RKO (cell line): ENCODE results near the gene PEX6.
"Not testable (repeated sequence)": the region's sequence is repeated elsewhere in the genome, so short reads cannot be mapped to it uniquely, and the experiment has no call there.

Source experiments
- DNase-seq: peaks from one replicate; pipeline ENCODE4 v3.0.0-alpha.2; 2016; ENCODE audit warnings: low spot score

PEX6 gene

GRCh38 chr6:42998205-42998604, 19.2 kb upstream of the PEX6 start:
- not testable (repeated sequence) for DNase-seq

- no peak for DNase-seq
Observed at GRCh38 chr6:42996513-42996912, 17.5 kb upstream of the PEX6 start.

- DNase-seq, result no peak
Observed at GRCh38 chr6:42993445-42993844, 14.5 kb upstream of the PEX6 start.

GRCh38 chr6:42989923-42990322, 10.9 kb upstream of the PEX6 start:
- no peak for DNase-seq

- no peak for DNase-seq
Observed at GRCh38 chr6:42988486-42989020, 9.6 kb upstream of the PEX6 start.

- DNase-seq, result no peak
Observed at GRCh38 chr6:42987533-42988451, 8.8 kb upstream of the PEX6 start.

- no peak for DNase-seq
Observed at GRCh38 chr6:42984924-42985475, 6.0 kb upstream of the PEX6 start.

- peak; percentile 99 for DNase-seq
Observed at GRCh38 chr6:42984001-42984923, 5.3 kb upstream of the PEX6 start, which contains the start of gene PPP2R5D. PPP2R5D (plus strand) TSS chr6:42984570; CDS start chr6:42984678, 108 bp downstream.

GRCh38 chr6:42981836-42982235, 2.9 kb upstream of the PEX6 start:
- no peak for DNase-seq

GRCh38 chr6:42979523-42980177, 669 bp upstream of the PEX6 start:
- DNase-seq, result peak; percentile 80

GRCh38 chr6:42978487-42978838, 518 bp downstream of the PEX6 start:
- no peak for DNase-seq

GRCh38 chr6:42974919-42975505, 4.0 kb downstream of the PEX6 start:
- DNase-seq, result no peak

- DNase-seq, result no peak
Observed at GRCh38 chr6:42973926-42974325, 5.1 kb downstream of the PEX6 start.

GRCh38 chr6:42971746-42972327, 7.1 kb downstream of the PEX6 start:
- no peak for DNase-seq

GRCh38 chr6:42970871-42971612, 7.9 kb downstream of the PEX6 start:
- no peak for DNase-seq

- DNase-seq, result no peak
Observed at GRCh38 chr6:42969934-42970333, 9.0 kb downstream of the PEX6 start.

GRCh38 chr6:42969431-42969830, 9.6 kb downstream of the PEX6 start:
- DNase-seq, result no peak

GRCh38 chr6:42968783-42969182, 10.2 kb downstream of the PEX6 start:
- no peak for DNase-seq

- DNase-seq, result no peak
Observed at GRCh38 chr6:42968126-42968701, 10.8 kb downstream of the PEX6 start.

GRCh38 chr6:42967228-42967627, 11.8 kb downstream of the PEX6 start:
- DNase-seq, result no peak
